Thyroid gland (tissue), 4 donors: ENCODE results near the gene DUSP10. TPM values are rescaled to one million over a fixed set of nuclear protein-coding genes. Genes with fewer than 3 reads are reported as not detected.

Experiments used
- DNase-seq, 2 donors: peaks; one replicate each; pipeline ENCODE4 v3.0.0-alpha.2; 2019
- H3K27ac ChIP-seq, 3 donors: fragments of 200-600 bp; sonication (generic); 1 replicate in 2 of 3; 2 replicates in 1 of 3; pipeline ENCODE4 v1.5.1; 2016 to 2019; ENCODE audit warnings: mild to moderate bottlenecking in 1 of 3, moderate library complexity in 1 of 3
- H3K27me3 ChIP-seq: fragments of 200-600 bp; sonication (generic); one replicate; pipeline ENCODE4 v1.5.1; 2019
- H3K36me3 ChIP-seq, 2 donors: fragments of 200-600 bp; sonication (generic); one replicate each; pipeline ENCODE4 v1.5.1; 2016 to 2019
- H3K4me1 ChIP-seq, 2 donors: fragments of 200-600 bp; sonication (generic); one replicate each; pipeline ENCODE4 v1.5.1; 2017 to 2019
- H3K4me3 ChIP-seq, 3 donors: fragments of 200-600 bp; sonication (generic); replicated peaks in 1 of 3; 1 replicate in 2 of 3; 2 replicates in 1 of 3; pipeline ENCODE4 v1.5.1; 2016; ENCODE audit warnings: mild to moderate bottlenecking in 1 of 3
- H3K9me3 ChIP-seq: fragments of 200-600 bp; sonication (generic); one replicate; pipeline ENCODE4 v1.5.1; 2017
- POLR2A ChIP-seq, 2 donors: fragments of 450-650 bp; IDR thresholded peaks; one replicate each; pipeline ENCODE4 v1.6.1; 2017; ENCODE audit warnings: antibody characterized with exemption in 2 of 2, mild to moderate bottlenecking in 2 of 2, moderate library complexity in 1 of 2
- WGBS, 2 donors: methylation state at CpG; one replicate each; pipeline ENCODE4 v1.1.5; 2017; 5-methylcytosine and 5-hydroxymethylcytosine counted together
- intact Hi-C: fragments of 100-400 bp; cut with DNase I; formaldehyde crosslinking; loops from one replicate; pipeline ENCODE4 v1.15.1; 2023
- total RNA-seq, 4 donors: library from RNA; depleted of rRNA; stranded (reverse); fragments of >200 nt; gene quantifications; one replicate each; pipeline ENCODE4 v1.2.3, GENCODE V29; 2016
- TF ChIP-seq, protein P1 (sequence below), 6 experiments: fragments of 200-600 bp in 3 of 6; fragments of 450-650 bp in 3 of 6; sonication (generic) in 3 of 6; IDR thresholded peaks; one replicate each; pipeline ENCODE4 v1.5.1; 2016 to 2019; ENCODE audit warnings: antibody characterized with exemption in 6 of 6, mild to moderate bottlenecking in 2 of 6, inconsistent platforms in 1 of 6, moderate library complexity in 1 of 6

Gene DUSP10
- total RNA-seq, 4 donors from 2014 or later = 7.2 to 13.8 (median 8.6) TPM

DNA sequence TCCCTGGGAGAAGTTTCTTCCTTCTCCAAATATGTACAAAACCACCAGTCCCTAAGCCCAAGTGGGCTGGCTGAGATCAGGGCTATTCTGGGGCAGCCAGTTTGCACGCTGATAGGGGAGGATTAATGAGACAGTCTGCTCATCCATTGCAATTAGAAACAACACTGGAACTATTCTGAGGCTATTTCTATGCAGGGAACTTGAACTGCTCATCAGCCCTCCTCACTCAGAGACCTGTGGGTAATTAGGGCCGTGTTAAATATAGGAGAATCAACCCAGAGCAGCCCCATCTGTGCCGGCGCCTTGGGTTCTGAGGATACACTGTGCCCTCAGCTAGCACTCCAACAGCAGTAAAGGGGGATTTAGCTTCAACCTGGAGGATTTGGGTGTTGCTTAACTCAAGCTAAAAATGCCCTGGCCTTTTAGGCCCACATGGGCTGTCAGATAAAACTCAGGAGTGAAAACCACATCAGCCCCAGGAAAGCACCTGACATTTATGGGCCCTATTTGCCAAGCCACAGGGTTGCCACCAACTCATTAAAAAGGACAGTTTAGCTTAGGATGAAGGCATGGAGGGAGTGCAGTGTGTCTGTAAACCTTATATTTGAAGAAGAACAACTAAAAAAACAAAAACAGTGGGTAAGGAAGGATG lies 53.9 kb downstream of the DUSP10 start:
- H3K27me3 ChIP-seq = no peaks in the 10 kb centered on the region
- H3K4me3 ChIP-seq = no peak overlapping the region
- TF ChIP-seq POLR2A (IDR thresholded peaks at IDR 0.05) = no peak
- H3K9me3 ChIP-seq = no peaks in the 10 kb centered on the region
- no peak for DNase-seq
- H3K4me1 ChIP-seq = no peaks in the 10 kb centered on the region
- H3K27ac ChIP-seq = no peak overlapping the region
- 80 to 91% methylated on average over 4 of the region's 4 CpGs for WGBS, 2 donors
- no peaks in the 10 kb centered on the region for H3K36me3 ChIP-seq
- intact Hi-C loops = no loop called here

DNA sequence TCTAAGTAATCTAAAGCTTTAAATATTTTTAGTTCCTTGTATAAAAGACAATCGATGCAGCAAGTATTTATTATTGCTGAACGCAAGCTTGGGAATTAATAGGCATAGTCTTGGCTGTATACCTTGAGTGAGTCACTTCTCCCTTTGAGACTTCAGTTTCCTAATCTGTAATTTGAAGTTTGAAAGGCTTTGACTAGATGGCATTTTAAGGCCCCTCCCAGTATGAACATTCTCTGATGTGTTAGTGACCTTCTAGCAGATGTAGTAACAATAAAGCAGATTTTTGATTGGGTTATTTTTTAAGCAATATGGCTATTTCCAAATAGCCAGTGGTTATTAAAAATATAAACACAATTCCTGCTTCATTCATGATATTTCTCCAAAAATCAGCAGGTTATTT lies 58.2 kb downstream of the DUSP10 start:
- intact Hi-C loops = no loop called here
- Histone ChIP-seq H3K4me1 (peaks cover 4 to 6% of the 10 kb centered on the region in 2 donors), H3K36me3 (no peaks in the 10 kb centered on the region), H3K27ac (no peak overlapping the region), H3K27me3 (no peaks in the 10 kb centered on the region), H3K4me3 (no peak overlapping the region), H3K9me3 (no peaks in the 10 kb centered on the region)
- TF ChIP-seq, protein P1, sequence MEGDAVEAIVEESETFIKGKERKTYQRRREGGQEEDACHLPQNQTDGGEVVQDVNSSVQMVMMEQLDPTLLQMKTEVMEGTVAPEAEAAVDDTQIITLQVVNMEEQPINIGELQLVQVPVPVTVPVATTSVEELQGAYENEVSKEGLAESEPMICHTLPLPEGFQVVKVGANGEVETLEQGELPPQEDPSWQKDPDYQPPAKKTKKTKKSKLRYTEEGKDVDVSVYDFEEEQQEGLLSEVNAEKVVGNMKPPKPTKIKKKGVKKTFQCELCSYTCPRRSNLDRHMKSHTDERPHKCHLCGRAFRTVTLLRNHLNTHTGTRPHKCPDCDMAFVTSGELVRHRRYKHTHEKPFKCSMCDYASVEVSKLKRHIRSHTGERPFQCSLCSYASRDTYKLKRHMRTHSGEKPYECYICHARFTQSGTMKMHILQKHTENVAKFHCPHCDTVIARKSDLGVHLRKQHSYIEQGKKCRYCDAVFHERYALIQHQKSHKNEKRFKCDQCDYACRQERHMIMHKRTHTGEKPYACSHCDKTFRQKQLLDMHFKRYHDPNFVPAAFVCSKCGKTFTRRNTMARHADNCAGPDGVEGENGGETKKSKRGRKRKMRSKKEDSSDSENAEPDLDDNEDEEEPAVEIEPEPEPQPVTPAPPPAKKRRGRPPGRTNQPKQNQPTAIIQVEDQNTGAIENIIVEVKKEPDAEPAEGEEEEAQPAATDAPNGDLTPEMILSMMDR (IDR thresholded peaks at IDR 0.05) = no peak
- no peak for TF ChIP-seq POLR2A (IDR thresholded peaks at IDR 0.05)
- 83 to 91% methylated on average over 2 of the region's 2 CpGs for WGBS, 2 donors
- no peak for DNase-seq

DNA sequence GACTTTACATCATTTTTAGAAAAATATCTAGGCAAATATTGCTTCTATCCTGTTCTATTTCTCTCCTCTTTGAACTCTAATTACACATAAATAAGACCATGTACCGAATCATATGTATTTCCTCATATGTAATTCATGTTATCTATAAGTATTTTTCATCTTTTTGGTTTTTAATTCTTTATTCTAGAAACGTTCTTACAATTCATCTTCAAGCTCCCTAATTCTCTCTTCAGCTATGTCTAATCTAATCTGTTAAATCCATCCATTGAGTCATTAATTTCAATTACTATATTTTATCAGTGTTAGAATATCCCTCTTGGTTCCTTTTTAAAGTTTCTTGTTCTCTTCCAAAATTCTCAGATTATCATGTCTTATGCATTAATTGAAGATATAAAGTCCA lies 61.8 kb downstream of the DUSP10 start:
- Histone ChIP-seq H3K4me1 (peaks cover 4 to 6% of the 10 kb centered on the region in 2 donors), H3K27ac (no peak overlapping the region), H3K36me3 (no peaks in the 10 kb centered on the region), H3K27me3 (no peaks in the 10 kb centered on the region), H3K9me3 (no peaks in the 10 kb centered on the region), H3K4me3 (no peak overlapping the region)
- WGBS, 2 donors = 88 to 89% methylated on average over 2 of the region's 2 CpGs
- DNase-seq = no peak
- intact Hi-C loops = no loop called here
- TF ChIP-seq POLR2A (IDR thresholded peaks at IDR 0.05) = no peak
- TF ChIP-seq, protein P1 (IDR thresholded peaks at IDR 0.05) = no peak

DNA sequence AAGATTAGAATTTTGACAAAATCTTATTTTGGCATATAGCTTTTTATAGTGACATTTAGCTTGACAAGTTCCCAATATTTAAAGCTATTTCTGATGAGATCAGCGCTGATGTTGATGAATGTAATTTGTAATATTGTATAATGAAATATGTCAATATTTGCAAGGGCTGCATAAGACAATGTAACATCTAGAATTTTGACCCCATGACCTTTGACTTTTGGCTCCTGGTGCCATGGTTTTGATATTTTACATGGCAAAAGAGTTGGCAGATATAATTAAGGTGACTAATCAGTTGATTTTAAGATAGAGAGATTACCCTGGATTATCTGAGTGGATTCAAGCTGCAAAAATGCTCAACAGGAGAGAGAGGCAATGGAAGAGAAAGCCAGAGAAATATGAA lies 63.9 kb downstream of the DUSP10 start:
- 92 to 96% methylated on average over 1 of the region's 1 CpG for WGBS, 2 donors
- Histone ChIP-seq H3K27me3 (no peaks in the 10 kb centered on the region), H3K36me3 (no peaks in the 10 kb centered on the region), H3K4me1 (peaks cover 4 to 6% of the 10 kb centered on the region in 2 donors), H3K4me3 (no peak overlapping the region), H3K9me3 (no peaks in the 10 kb centered on the region), H3K27ac (no peak overlapping the region)
- DNase-seq = no peak
- intact Hi-C loops = no loop called here
- TF ChIP-seq, protein P1 (IDR thresholded peaks at IDR 0.05) = no peak
- TF ChIP-seq POLR2A (IDR thresholded peaks at IDR 0.05) = no peak

DNA sequence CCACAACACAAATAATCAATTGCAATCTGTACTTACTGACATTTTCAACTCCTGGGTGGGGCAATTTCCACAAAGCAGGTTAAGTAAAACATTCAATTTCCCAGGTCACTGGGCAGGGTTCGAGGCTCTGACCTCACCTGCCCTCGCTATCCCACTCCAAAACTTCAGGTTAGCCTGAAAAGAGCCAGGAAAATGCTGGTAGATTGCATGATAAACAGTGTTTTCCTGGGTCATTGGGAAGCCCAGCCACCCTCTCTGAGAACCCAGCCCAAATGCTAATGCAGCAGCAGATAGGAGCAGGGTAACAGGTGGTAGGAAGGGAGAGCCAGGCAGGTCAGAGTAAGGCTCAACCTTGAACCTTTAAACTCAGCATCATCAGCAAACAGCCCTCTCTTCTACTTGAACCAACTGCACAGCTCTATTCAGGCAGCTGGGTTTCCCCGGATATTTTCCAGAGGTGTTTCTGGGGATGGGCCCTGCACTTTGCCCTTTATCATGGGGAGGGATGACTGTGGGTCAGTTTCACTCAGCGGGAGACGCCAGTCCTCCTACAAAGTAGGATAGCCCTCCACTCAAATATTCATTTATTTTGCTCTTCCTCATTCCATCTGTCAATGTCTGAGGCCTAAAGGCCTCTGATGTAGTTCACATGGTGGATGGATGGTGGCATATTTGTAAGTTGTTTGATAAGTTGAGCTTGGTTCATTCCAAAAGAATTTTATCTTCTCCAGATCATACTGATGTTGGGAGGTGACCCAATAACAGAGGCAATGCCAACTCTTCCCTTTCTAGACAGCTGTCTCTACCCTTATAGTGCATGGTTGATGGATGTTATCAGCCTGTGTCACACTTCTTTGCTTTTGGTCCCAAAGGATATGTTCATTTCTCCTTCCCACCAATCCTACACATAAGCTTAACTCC lies 65.7 kb downstream of the DUSP10 start:
- Histone ChIP-seq H3K27me3 (no peaks in the 10 kb centered on the region), H3K9me3 (no peaks in the 10 kb centered on the region), H3K4me1 (no peaks in the 10 kb centered on the region), H3K4me3 (no peak overlapping the region), H3K36me3 (no peaks in the 10 kb centered on the region), H3K27ac (no peak overlapping the region)
- no peak for DNase-seq
- WGBS, 2 donors = 93% methylated on average over 5 of the region's 5 CpGs
- TF ChIP-seq POLR2A (IDR thresholded peaks at IDR 0.05) = no peak
- TF ChIP-seq, protein P1 (IDR thresholded peaks at IDR 0.05) = no peak
- intact Hi-C loops = no loop called here
